HG02759 (cell line): ENCODE data around the gene MCEMP1.

ENCODE experiments used
- ATAC-seq: cut with Tn5 transposase; IDR thresholded peaks from one replicate; pipeline ENCODE4 v1.9.1; 2021; ENCODE audit warnings: mild to moderate bottlenecking, moderate library complexity; ENCODE audit not compliant: unreplicated experiment

The MCEMP1 gene

GRCh38 chr19:7676854-7677253 is at the start of gene MCEMP1:
TSS of gene MCEMP1 (plus strand) at chr19:7677090. CDS start at chr19:7677121, 31 bp downstream.
- no peak for ATAC-seq

- no peak for ATAC-seq
Observed at GRCh38 chr19:7627166-7627565, 49.7 kb upstream of the MCEMP1 start.

GRCh38 chr19:7628589-7629311 is 48.1 kb upstream of the MCEMP1 start:
- no peak for ATAC-seq

GRCh38 chr19:7629347-7630054 is 47.4 kb upstream of the MCEMP1 start, which contains the start of the genes PET100 and XAB2:
TSS of gene PET100 (plus strand) at chr19:7629793. CDS start at chr19:7629834, 41 bp downstream.
TSS of gene XAB2 (minus strand) at chr19:7629545. CDS start at chr19:7629527, 18 bp downstream.
- ATAC-seq, result peak; percentile 93

GRCh38 chr19:7631577-7631976 is 45.3 kb upstream of the MCEMP1 start:
- ATAC-seq, result no peak

GRCh38 chr19:7632340-7633203 is 44.3 kb upstream of the MCEMP1 start:
- no peak for ATAC-seq

GRCh38 chr19:7633698-7634097 is 43.2 kb upstream of the MCEMP1 start, which contains the start of gene PCP2:
TSS of gene PCP2 (minus strand) at chr19:7633719. CDS start at chr19:7633457, 262 bp downstream.
- ATAC-seq, result no peak

- no peak for ATAC-seq
Observed at GRCh38 chr19:7635670-7636069, 41.2 kb upstream of the MCEMP1 start.

- ATAC-seq, result no peak
Observed at GRCh38 chr19:7636317-7636690, 40.6 kb upstream of the MCEMP1 start.

GRCh38 chr19:7636691-7637373 is 40.1 kb upstream of the MCEMP1 start, which contains the start of gene STXBP2:
TSS of gene STXBP2 (plus strand) at chr19:7637110. CDS start at chr19:7637150, 40 bp downstream.
- peak; percentile 83 for ATAC-seq

GRCh38 chr19:7637374-7638256 is 39.3 kb upstream of the MCEMP1 start:
- ATAC-seq, result peak; percentile 18

- no peak for ATAC-seq
Observed at GRCh38 chr19:7638802-7639465, 38.0 kb upstream of the MCEMP1 start.

- ATAC-seq, result no peak
Observed at GRCh38 chr19:7639863-7640348, 37.0 kb upstream of the MCEMP1 start.

GRCh38 chr19:7640803-7641202 is 36.1 kb upstream of the MCEMP1 start:
- ATAC-seq, result no peak

GRCh38 chr19:7641290-7642276 is 35.3 kb upstream of the MCEMP1 start:
- no peak for ATAC-seq

- no peak for ATAC-seq
Observed at GRCh38 chr19:7642295-7643030, 34.4 kb upstream of the MCEMP1 start.

GRCh38 chr19:7643031-7643415 is 33.9 kb upstream of the MCEMP1 start:
- no peak for ATAC-seq
